ENCODE results near the gene CCDC152.
"Not testable (repeated sequence)": the region's sequence is repeated elsewhere in the genome, so short reads cannot be mapped to it uniquely, and the experiment has no call there.

Gene CCDC152

DNA sequence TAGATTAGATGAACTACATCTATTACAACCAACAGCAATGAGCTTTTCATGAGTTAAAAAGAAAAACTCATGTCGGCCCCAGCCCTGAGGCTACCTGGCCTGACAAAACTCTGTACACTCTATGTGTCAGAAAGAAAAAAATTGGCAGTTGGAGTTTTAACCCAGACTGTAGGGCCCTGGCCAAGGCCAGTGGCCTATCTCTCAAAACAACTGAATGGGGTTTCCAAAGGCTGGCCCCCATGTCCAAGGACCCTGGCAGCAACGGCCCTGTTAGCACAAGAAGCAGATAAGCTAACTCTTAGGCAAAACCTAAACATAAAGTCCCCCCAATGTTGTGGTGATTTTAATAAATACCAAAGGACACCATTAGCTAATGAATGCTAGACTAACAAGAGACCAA is 59.9 kb downstream of the CCDC152 start:
- FAIRE-seq, result not testable (repeated sequence)

DNA sequence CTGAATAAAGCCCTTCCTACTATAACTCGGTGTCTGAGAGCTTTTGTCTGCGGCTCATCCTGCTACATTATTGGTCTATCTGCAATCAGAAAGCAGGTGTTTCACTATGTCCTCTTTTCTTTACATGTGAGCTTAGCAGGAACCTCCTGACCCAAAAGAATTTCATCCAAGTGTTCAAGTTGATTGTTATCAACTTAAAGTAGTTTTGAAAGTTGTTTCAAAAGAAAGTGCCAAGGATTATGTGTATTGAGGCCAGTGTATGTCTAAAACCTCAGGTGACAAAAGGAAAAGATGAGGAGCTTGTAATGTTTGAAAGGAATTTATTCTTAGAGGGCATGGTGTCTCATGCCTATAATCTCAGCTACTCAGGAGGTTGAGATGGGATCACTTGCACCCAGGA is 63.1 kb downstream of the CCDC152 start:
- FAIRE-seq, result no peak

DNA sequence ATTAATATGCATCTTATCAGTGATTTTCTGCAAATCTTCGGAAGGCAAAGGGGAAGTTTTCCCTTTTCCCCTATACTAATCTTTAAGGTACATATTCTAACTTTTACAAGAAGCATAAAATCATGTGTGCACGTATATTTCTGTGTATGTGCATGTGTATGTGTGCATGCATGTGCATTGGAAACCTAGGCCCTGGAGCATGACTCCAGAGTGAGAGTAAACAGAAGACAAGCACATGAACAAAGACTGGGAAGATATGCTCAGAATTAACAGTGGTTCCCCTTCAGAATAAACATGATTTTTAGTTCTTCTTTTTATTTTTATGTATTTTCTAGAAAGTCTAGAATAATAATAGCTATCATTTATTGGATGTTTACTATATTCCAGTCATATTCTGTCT is 65.9 kb downstream of the CCDC152 start:
- FAIRE-seq, result no peak

DNA sequence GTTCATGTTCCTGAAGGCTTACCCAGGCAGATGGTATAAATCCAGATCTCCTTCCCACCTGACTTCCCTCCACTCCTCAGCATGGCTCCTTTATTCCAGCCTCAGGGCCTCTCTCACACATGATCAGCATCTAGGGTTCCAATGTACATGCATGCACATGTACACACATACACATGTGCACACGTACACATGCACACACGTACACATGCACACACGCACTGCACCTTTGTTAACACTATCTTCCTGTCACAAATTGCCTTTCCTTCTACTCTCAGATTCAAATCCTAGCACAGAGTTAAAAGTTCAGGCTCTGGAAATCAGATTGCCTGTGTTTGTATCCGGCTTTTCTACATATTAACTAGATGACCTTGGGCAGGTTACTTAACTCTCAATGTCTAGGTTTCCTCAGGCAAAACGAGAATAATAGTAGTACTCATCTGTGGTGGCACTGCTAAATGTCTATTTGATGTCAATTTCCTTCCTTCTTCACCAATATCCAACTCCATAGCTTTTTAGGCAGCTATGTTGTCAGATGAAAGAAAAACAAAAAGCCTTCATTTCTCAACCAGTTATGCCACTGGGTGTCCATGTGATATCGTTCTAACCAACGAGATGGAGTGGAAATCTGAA is 67.8 kb downstream of the CCDC152 start:
- no peak for FAIRE-seq

DNA sequence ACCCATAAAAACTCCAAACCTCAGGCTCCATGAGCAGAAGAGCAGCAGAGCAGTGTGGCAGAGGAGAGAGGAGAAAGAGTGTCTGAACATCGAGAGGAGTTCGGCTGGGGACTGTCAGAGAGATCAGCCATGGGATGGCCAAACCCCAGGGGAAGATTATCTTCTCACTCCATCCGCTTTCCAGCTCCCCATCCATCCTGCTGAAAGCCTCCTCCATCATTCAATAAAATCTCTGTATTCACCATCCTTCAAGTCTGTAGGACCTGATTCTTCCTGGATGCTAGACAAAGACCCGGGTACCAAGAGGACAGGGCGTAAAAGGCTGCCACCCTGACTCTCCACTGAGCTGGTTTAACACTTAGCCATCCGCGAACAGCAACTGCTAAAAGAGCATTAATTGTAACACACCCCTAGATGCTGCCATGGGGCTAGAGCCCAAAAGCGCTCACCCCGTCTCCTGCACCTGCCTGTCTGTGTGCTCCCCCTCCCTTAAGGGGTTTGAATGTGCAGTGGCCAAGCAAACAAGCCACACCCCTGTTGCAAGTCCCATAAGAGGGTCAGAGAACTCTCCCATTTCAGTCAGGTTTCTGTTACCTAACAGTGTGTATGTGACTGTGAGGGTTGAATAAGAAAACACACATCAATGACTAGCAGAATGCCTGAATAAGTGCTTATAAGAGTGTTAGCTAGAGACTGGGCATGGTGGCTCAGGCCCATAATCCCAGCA is 69.0 kb downstream of the CCDC152 start:
- no peak for FAIRE-seq

DNA sequence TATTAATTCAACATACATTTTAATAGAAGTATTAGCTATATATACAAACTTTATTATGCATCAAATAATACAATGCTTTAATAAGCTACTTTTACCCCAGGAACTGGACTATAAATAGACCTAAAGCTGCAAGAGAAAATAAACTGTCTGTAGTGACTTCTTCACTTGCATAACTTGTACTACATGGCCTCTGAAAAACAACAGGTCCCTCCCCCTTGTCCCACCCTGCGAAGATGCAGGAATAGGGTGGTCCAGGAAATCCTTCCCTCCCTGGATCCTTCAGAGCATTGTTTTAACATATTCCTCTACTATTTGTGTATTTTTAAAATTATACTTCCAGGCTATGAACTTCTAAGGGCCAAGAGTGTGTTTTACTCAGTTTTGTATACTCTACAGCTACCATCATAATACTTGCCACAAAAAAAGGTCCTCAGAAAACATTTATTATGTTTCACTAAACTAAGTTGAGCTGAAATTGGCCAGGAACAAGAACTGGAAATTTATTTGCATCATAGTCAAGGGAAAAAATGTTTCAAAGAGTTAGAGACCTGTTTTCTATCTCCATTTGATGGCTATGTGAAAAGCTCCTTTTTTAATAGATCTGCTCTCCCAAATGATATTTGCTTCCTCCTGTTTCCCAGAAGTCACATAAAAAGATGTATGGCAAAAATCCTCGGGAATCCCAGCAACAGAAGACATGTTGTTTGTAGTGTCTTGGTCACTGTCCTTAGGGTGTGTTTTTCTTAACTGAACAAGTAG is 70.3 kb downstream of the CCDC152 start:
- no peak for FAIRE-seq

DNA sequence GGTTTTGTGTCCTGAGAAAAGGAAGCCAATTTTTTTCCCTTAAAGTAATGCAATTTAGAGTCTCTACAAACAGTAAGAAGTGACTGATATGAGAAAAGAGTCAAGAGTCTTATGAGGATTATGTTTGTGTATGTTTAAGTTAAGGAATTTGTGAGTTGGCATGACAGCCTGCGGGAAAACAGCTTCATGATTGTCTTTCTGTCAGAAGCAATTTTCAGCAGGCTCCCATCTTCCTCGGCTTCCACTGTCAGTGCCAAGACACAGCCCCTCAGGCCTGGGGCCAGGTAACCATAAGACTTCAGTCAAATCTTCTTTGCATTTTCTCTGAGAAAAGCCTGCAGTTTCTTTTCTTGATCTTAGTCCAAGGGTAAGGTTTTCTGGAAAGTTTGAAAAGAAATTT is 72.1 kb downstream of the CCDC152 start:
- FAIRE-seq, result no peak

DNA sequence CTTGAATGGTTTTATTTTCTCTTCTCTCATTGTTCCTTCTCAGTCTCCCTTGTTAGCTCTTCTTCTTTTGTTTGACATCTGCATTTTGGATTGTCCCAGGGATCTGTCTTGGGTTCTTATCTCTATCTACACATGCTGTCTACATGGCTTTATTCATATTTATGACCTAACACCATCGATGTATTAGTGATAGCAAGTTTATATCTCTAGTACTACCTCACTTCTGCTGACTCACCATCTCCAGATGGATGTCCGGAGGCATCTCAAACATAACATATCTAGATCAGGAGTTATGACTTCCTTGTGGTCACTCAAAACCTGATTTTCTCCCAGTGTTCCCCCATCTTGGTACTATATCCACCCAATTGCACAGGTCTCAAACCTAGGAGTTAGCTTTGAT is 74.3 kb downstream of the CCDC152 start:
- FAIRE-seq, result no peak

DNA sequence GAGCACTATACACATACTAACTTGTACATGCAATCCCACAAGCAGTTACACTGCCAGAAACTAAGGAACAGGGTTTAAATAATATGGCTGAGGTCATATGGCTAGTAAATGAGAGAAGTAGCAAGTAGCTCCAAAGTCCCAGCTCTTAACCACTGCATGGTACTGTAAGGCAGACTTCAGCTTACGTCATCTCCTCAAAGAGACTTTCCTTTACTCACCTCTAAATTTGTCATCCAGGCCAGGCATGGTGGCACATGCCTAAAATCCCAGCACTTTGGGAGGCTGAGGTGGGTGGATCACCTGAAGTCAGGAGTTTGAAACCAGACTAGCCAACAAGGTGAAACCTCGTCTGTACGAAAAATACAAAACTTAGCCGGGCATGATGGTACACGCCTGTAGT is 75.4 kb downstream of the CCDC152 start:
- no peak for FAIRE-seq

DNA sequence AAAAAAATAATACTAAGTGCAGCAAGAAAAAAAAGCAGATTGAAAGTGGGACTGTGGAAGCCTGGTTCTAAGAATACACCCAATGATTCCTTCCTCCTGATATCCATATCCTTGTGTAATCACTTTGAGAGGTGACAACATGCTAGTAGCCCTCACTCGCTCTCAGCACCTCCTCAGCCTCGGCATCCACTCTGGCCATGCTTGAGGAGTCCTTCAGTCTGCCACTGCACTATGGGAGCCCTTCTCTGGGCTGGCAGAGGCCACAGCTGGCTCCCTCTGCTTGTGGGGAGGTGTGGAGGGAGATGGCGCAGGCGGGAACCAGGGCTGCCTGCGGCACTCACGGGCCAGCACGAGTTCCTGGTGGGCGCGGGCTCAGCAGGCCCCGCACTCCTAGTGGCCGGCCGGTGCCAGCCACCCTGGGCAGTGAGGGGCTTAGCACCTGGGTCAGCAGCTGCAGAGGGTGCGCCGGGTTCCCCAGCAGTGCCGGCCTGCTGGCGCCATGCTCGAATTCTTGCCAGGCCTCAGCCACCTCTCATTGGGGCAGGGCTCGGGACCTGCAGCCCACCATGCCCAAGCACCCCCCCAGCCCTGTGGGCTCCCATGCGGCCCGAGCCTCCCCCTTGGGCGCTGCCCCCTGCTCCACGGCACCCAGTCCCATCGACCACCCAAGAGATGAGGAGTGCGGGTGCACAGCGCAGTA is 79.6 kb downstream of the CCDC152 start:
- no peak for FAIRE-seq

DNA sequence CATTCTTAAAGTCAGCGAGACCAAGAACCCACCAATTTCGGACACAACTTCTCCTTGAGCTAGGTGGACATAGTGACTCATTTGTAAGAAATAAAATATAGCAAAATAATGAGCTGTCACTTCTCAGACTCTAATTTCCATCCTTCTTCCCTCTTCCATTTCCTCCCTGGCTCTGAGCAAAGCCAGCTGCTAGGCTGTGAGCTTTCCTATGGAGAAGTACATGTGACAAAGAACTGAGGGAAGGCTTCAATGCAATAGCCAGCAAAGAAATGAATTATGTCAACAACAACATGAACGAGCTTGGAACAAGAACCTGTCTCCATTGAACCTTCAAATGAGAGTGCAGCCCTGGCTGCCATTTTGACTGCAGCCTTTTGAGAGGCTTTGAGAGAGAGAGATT is 81.0 kb downstream of the CCDC152 start:
- FAIRE-seq, result no peak

DNA sequence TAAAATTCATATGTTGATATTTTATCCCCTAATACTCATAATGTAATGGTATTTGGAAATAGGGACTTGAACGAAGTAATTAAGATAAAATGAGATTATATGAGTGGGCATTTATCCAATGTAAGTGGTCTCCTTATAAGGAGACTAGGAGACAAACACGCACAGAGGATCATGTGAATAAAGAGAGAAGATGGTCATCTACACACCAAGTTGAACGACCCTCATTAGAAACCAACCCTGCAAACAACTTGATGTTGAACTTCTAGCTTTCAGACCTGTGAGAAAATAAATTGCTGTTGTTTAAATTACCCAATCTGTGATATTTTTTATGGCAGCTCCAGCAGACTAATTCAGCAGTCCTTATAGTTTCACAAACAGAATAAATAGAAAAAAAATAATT is 82.6 kb downstream of the CCDC152 start:
- FAIRE-seq, result no peak

DNA sequence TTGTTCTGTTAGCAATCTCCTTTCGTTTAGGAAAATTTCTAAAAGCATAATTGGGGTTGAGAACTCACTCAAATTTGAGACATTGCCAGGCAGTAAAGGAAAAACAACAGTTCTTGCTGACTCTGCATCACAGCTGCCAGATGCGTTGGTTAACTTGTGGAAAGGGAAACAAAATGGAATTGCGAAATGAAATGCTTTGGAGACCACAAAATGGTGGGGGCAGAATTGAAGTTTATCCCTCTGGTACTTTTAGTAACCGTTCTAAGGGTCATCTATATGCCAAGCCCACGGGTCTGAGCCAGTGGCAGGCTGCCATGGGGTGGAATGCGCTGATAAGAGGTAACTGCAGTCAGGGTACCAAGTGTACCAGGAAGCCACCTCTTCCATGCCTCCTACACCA is 83.7 kb downstream of the CCDC152 start:
- no peak for FAIRE-seq

DNA sequence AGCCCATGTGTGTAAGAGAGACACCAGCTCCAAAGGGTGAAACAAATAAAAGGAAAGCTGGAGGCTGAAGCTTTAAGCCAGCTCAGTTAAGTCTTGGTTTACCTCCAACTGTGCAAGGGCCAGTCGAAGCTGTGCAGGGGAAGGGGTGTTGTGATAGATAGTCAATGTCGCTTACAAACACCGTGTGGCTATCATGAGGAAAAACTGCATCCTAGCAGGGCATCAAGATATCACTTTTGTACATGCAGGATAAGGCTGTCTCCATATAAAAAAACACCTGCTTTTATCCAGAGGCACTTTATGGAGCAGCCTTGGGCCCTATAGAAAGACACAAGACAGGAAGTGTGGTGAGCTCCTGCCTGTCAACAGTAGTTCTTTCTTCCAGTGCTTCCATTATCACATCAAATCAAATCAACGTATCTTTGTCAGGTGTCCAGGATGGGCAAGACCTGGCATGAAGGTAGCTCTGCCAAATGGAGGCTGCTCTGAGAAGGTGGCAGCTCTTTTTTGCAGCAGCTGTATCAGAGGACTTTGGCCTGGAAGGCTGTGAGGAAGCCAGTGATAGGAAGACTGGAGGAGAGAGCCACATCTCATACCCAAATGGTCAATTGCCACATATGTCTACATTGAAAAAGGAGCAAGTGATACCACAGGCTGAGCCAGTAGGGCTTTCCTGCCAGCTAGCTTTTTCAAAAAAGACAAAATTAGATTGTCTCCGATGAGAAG is 84.4 kb downstream of the CCDC152 start:
- FAIRE-seq, result no peak

DNA sequence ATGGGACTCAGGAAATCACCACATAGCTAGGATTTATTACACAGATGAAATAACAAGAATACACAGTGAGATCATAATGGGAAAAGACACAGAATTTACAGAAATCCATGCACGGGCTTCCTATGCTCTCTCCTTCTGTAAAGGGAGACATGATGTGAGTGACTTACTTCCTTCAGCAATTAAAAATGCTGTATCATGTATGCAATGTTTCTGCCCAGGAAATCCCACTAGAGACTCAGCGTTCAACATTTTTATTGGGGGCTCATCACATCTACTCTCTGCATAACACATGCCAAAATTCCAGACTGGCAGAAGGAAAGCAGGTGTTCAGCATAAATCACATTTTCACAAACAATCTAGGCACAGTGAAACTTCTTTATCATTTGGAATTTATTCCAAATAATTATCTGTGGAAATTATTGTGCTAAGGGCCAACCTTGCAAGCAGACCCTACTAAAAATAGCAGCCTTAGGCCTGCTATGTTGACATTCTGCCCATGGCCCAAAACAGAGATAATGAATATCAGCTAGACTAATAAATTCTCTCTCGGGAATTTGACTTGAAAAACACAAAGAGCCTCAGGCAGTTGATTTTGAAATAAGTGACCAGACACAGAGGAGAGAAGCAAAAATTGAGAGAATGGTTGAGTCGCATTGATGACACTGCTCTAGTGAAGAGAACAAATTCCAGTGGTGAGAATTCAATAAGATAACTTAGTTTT is 86.5 kb downstream of the CCDC152 start:
- no peak for FAIRE-seq

DNA sequence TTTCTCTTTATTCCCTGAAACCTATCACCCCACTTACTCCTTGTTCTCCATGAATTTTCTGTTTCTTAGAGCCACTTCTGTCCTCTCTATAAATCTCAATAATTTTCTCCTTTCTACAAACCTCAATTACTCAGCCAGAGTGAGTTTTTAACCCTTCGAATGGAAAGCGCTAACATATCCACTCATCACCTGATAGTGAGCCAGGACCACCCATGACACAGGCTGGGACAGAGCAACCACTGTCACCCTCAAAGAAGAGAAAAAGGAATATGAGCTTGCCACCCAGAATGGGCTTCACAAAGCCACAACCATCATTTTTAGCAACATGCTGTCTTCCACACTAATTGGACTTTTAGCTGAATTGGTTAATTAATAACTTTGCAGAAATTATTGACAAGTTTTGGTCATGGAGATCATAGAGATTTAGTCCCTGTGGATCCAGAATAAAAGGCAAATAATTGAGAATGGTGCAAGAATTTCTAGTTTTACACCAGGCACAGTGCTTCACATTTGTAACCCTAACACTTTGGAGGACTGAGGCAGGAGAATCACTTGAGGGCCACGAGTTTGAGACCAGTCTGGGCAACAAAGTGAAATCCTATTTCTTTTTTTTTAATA is 87.2 kb downstream of the CCDC152 start:
- no peak for FAIRE-seq

DNA sequence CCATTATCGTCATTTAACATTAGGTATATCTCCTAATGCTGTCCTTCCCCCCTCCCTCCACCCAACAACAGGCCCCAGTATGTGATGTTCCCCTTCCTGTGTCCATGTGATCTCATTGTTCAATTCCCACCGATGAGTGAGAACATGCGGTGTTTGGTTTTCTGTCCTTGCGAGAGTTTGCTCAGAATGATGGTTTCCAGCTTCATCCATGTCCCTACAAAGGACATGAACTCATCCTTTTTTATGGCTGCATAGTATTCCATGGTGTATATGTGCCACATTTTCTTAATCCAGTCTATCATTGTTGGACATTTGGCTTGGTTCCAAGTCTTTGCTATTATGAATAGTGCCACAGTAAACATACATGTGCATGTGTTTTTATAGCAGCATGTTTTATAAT is 87.8 kb downstream of the CCDC152 start:
- FAIRE-seq, result not testable (repeated sequence)

DNA sequence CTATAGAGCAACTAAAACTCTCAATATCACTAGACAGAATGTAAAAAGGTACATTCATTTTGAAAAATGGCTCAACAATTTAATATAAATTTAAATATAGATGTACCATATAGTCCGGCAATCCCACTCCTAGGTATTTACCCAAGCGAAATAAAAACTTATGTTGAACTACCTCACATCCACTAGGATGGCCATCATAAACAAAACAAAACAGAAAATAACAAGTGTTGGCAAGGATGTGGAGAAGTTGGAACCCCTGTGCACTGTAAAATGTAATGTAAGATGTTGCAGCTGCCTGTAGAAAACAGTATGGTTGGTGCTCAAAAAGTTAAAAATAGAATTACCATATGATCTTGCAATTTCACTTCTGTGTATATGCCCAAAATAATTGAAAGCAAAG is 91.9 kb downstream of the CCDC152 start:
- FAIRE-seq, result no peak

DNA sequence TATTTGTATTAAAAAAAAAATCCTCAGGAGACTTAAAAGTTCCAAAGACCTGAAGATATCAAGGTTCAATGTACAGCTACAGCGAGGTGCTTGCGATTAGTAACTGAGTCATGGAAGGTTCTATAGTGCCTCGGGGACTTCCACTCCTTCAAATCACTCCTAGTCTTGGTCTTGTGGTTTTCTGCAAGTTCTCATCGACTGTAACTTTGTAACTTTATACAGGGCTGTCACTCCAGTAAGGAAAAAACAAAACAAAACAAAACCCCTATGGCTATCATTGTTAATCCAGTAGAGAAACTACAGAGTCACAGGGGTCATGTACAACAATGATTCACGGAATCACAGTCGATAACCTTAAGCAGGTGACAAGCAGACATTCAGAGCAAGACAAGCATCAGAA is 94.9 kb downstream of the CCDC152 start:
- FAIRE-seq, result no peak
